ENCODE data around the gene ERC2. TPM values are rescaled to one million over a fixed set of nuclear protein-coding genes. Genes with fewer than 3 reads are reported as not detected.

The ERC2 gene
- total and polyA plus RNA-seq, 8 donors, result 1.2 to 4.8 (median 2.3) TPM

- no peaks in the 10 kb centered on the region for H3K4me1 ChIP-seq
- 94 to 96% methylated on average over 8 of the region's 8 CpGs for WGBS, 2 donors
- no peaks in the 10 kb centered on the region for H3K9me3 ChIP-seq
- no peaks in the 10 kb centered on the region for H3K36me3 ChIP-seq
- H3K27me3 ChIP-seq, result no peaks in the 10 kb centered on the region
- H3K27ac ChIP-seq, result no peak overlapping the region
- FAIRE-seq (no peak), DNase-seq (no peak), ATAC-seq (no peak)
- intact Hi-C loops (cut with DNase I), result no loop called here
- TF ChIP-seq, protein P1, sequence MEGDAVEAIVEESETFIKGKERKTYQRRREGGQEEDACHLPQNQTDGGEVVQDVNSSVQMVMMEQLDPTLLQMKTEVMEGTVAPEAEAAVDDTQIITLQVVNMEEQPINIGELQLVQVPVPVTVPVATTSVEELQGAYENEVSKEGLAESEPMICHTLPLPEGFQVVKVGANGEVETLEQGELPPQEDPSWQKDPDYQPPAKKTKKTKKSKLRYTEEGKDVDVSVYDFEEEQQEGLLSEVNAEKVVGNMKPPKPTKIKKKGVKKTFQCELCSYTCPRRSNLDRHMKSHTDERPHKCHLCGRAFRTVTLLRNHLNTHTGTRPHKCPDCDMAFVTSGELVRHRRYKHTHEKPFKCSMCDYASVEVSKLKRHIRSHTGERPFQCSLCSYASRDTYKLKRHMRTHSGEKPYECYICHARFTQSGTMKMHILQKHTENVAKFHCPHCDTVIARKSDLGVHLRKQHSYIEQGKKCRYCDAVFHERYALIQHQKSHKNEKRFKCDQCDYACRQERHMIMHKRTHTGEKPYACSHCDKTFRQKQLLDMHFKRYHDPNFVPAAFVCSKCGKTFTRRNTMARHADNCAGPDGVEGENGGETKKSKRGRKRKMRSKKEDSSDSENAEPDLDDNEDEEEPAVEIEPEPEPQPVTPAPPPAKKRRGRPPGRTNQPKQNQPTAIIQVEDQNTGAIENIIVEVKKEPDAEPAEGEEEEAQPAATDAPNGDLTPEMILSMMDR (IDR thresholded peaks at IDR 0.05), result no peak
- no peak overlapping the region for H3K4me3 ChIP-seq
Observed at GRCh38 chr3:55958605-55959004, 509.7 kb downstream of the ERC2 start.

DNA sequence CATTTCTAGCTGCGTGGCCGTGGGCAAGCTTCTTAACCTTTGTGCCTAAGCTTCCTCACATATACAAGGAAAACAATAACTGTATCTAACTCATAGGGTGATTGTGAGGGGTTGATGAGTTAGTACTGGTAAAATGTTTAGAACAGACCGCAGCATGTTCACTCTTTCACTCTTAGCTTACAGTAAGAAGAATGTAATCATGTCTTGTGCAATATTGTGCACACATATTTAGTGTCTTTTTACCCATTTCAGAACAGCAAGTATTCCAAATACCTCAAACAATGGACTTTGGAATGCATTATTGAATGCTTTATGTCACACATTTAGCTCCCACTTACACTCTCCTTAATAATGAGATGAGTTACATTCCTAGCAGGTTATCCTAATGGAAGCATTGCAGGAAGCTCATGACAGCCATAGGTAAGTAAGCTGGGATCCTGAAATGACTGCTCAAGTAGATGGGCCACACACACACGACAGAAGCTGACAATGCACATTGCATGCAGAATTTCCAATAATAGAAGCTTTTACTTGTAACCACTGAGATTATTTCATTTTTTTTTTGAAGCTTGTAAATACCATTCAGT lies 512.3 kb downstream of the ERC2 start:
- 79 to 84% methylated on average over 4 of the region's 4 CpGs for WGBS, 2 donors
- Histone ChIP-seq H3K9me3 (no peaks in the 10 kb centered on the region), H3K27ac (no peak overlapping the region), H3K36me3 (no peaks in the 10 kb centered on the region), H3K4me1 (no peaks in the 10 kb centered on the region), H3K27me3 (no peaks in the 10 kb centered on the region), H3K4me3 (no peak overlapping the region)
- ATAC-seq (no peak), DNase-seq (no peak), FAIRE-seq (no peak)
- intact Hi-C loops (cut with DNase I), result no loop called here
- TF ChIP-seq, protein P1 (IDR thresholded peaks at IDR 0.05), result no peak

- Histone ChIP-seq H3K4me3 (no peak overlapping the region), H3K4me1 (no peaks in the 10 kb centered on the region), H3K27me3 (no peaks in the 10 kb centered on the region), H3K27ac (no peak overlapping the region), H3K36me3 (no peaks in the 10 kb centered on the region), H3K9me3 (no peaks in the 10 kb centered on the region)
- ATAC-seq (no peak), DNase-seq (no peak), FAIRE-seq (no peak)
- 87 to 88% methylated on average over 4 of the region's 4 CpGs for WGBS, 2 donors
- intact Hi-C loops (cut with DNase I), result no loop called here
- TF ChIP-seq, protein P1 (IDR thresholded peaks at IDR 0.05), result no peak
Observed at GRCh38 chr3:55951388-55951787, 516.9 kb downstream of the ERC2 start.

DNA sequence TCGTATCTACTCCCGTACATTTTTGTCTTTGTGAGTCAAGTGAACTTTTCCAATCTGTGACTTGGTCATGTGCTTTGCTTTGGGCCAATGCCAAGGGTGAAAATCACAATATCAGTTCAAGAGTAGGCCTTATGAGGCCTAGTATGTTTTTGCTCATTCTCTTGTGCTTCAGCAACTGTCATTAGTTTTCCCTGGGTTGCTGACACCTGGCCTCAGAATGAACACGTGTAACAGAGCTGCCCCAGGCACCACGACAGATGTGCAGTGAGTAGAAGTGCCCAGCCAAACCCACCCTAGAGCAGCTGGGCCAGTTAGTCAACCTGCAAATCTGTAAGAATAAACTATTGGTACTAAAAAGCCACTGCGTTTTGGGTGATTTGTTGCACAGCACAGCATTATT lies 520.9 kb downstream of the ERC2 start:
- Histone ChIP-seq H3K9me3 (no peaks in the 10 kb centered on the region), H3K27me3 (no peaks in the 10 kb centered on the region), H3K27ac (no peak overlapping the region), H3K4me1 (no peaks in the 10 kb centered on the region), H3K4me3 (no peak overlapping the region), H3K36me3 (no peaks in the 10 kb centered on the region)
- WGBS, 2 donors, result 55 to 66% methylated on average over 5 of the region's 5 CpGs
- TF ChIP-seq, protein P1 (IDR thresholded peaks at IDR 0.05), result no peak
- DNase-seq (no peak), FAIRE-seq (no peak), ATAC-seq (no peak)
- intact Hi-C loops (cut with DNase I), result no loop called here

- H3K4me3 ChIP-seq, result no peak overlapping the region
- no peaks in the 10 kb centered on the region for H3K36me3 ChIP-seq
- TF ChIP-seq, protein P1 (IDR thresholded peaks at IDR 0.05), result no peak
- ATAC-seq (no peak), DNase-seq (no peak), FAIRE-seq (no peak)
- no peaks in the 10 kb centered on the region for H3K9me3 ChIP-seq
- no peak overlapping the region for H3K27ac ChIP-seq
- 85 to 89% methylated on average over 4 of the region's 4 CpGs for WGBS, 2 donors
- H3K4me1 ChIP-seq, result no peaks in the 10 kb centered on the region
- intact Hi-C loops (cut with DNase I), result no loop called here
- H3K27me3 ChIP-seq, result no peaks in the 10 kb centered on the region
Observed at GRCh38 chr3:55946574-55947160, 521.6 kb downstream of the ERC2 start.
